ENCODE data around the gene LOC101059915.
"Not testable (repeated sequence)": the region's sequence is repeated elsewhere in the genome, so short reads cannot be mapped to it uniquely, and the experiment has no call there.

Gene LOC101059915

DNA sequence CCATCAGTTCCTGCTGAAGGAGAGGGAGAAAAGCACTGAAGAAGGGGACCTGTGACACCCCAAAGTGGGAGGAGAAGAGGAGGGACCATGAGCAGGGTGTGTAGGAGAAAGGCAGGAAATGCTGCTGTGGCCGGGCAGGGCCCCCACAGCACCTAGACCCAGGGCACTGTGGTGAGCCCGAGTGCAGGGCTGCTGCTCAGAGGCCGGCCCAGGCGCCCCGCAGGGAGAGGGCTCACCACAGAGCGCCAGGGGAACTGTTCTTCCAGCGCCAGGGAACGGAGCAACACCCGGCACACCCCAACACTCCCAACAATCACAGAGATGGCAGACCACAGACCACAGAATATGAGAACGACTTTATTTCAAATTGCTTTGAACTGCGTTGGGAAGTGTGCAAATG lies 4.7 kb upstream of the LOC101059915 start:
- no CpG with 5 or more reads among the region's 11 CpGs for WGBS (ENCODE audit: insufficient coverage, low lambda C conversion rate)
- H3K4me1 ChIP-seq (ENCODE audit: control insufficient read depth, insufficient read depth, low read length); DNase-seq; H3K36me3 ChIP-seq (ENCODE audit: control insufficient read depth, insufficient read depth, low read length); H3K4me3 ChIP-seq (ENCODE audit: low read length); H3K27me3 ChIP-seq (ENCODE audit: control insufficient read depth, insufficient read depth, low read length); H3K27ac ChIP-seq (ENCODE audit: low read length); H3K9me3 ChIP-seq (ENCODE audit: control insufficient read depth, low read depth, low read length): not testable (repeated sequence)

DNA sequence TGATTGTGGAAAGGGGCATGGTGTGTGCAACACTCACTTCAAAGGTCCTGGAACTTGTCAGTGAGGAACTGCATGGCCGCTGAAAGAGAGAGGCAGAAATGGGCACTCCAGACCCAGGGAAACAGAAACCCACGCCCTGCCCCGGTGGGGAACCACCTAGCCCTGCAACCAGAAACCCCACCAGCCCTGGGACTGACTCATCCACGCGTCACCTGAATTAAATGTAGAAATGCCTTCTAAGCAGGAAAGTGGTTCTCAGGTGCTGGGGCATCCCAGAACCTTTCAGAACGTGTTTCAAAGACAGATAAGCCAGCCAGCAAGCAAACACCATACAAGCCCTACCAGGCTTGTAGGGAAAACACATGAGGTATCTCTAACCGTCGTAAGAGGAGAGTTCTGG lies 4.1 kb upstream of the LOC101059915 start:
- H3K4me1 ChIP-seq (ENCODE audit: control insufficient read depth, insufficient read depth, low read length); H3K27ac ChIP-seq (ENCODE audit: low read length); DNase-seq; H3K36me3 ChIP-seq (ENCODE audit: control insufficient read depth, insufficient read depth, low read length); H3K9me3 ChIP-seq (ENCODE audit: control insufficient read depth, low read depth, low read length); H3K27me3 ChIP-seq (ENCODE audit: control insufficient read depth, insufficient read depth, low read length); H3K4me3 ChIP-seq (ENCODE audit: low read length): not testable (repeated sequence)
- no CpG with 5 or more reads among the region's 8 CpGs for WGBS (ENCODE audit: insufficient coverage, low lambda C conversion rate)

DNA sequence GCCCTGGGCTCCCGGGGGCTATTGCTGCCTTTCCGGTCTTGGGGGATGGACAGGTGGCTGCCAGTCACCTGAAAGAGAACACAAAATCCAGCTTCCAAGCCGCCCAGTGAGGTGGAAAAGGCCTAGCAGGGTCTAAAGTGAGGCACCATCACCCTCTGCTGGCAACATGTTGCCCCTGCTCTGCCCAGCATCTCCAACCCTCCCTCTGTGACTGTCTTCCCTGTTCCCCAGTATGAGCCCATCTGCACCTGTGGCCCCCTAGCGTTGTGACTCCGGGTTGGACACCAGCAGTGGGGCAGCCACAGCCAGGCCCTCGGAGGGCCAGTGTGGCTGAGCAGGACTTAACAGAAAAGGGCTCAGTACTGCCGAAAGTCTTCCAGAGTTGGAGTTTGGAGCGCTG lies 3.1 kb upstream of the LOC101059915 start:
- DNase-seq; H3K9me3 ChIP-seq (ENCODE audit: control insufficient read depth, low read depth, low read length); H3K27ac ChIP-seq (ENCODE audit: low read length); H3K4me3 ChIP-seq (ENCODE audit: low read length); H3K36me3 ChIP-seq (ENCODE audit: control insufficient read depth, insufficient read depth, low read length); H3K27me3 ChIP-seq (ENCODE audit: control insufficient read depth, insufficient read depth, low read length); H3K4me1 ChIP-seq (ENCODE audit: control insufficient read depth, insufficient read depth, low read length): not testable (repeated sequence)
- no CpG with 5 or more reads among the region's 8 CpGs for WGBS (ENCODE audit: insufficient coverage, low lambda C conversion rate)

DNA sequence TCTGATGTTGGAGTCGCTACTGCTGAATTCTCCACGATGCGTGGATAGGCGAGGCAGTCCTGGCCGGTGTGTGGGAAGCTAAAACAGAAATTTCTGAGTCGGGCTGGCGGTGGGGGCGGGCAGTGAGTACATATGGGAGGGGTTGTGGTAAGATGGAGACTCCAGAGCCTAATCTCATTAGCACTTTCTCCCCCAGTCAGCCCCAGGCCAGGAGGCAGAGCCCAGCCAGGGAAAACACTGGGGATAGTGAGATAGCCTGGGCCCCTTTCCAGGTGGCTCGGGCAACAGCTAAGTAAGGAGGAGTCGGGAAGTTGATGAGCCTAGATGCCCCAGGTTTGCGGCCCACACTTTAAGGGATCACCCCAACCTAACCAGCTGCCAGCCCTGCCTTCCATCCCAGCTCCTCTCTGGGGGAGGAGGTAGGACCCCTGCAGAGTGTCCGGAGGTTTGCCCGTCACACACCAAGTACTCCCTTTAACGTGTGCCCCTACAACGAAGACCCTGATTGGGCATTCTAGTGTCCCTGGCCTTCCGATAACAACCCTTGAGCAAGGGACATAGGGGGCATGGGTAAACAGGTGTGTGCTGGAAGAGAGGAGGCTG lies 2.4 kb upstream of the LOC101059915 start:
- Histone ChIP-seq H3K4me1 (ENCODE audit: control insufficient read depth, insufficient read depth, low read length) (no peaks in the 10 kb centered on the region), H3K36me3 (ENCODE audit: control insufficient read depth, insufficient read depth, low read length) (no peaks in the 10 kb centered on the region), H3K9me3 (ENCODE audit: control insufficient read depth, low read depth, low read length) (no peaks in the 10 kb centered on the region), H3K27me3 (ENCODE audit: control insufficient read depth, insufficient read depth, low read length) (no peaks in the 10 kb centered on the region), H3K27ac (ENCODE audit: low read length) (no peak overlapping the region), H3K4me3 (ENCODE audit: low read length) (no peak overlapping the region)
- DNase-seq, result no peak
- no CpG with 5 or more reads among the region's 16 CpGs for WGBS (ENCODE audit: insufficient coverage, low lambda C conversion rate)

DNA sequence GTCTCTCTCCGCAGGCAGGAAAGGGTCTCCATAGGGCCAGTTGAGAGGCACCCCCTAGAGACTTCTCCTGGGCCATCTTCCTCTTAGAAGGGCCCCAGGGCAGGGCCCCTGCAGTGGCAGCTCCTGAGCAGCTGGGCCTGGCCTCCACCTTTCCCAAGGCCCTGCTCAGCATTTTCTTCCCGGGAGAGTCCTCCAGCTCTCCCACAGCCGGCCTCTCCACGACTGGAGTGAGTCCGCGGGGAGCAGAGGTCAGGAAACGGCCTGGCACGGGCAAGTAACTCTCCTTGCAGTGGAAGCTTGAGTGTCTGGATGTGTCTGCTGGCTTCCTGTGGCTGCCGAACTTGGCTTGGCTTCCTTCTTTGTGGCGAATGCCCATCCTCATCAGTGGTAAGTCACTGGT lies 1.6 kb upstream of the LOC101059915 start:
- DNase-seq, result no peak
- WGBS (ENCODE audit: insufficient coverage, low lambda C conversion rate), result no CpG with 5 or more reads among the region's 10 CpGs
- Histone ChIP-seq H3K36me3 (ENCODE audit: control insufficient read depth, insufficient read depth, low read length) (no peaks in the 10 kb centered on the region), H3K9me3 (ENCODE audit: control insufficient read depth, low read depth, low read length) (no peaks in the 10 kb centered on the region), H3K27ac (ENCODE audit: low read length) (no peak overlapping the region), H3K27me3 (ENCODE audit: control insufficient read depth, insufficient read depth, low read length) (no peaks in the 10 kb centered on the region), H3K4me3 (ENCODE audit: low read length) (no peak overlapping the region), H3K4me1 (ENCODE audit: control insufficient read depth, insufficient read depth, low read length) (no peaks in the 10 kb centered on the region)

DNA sequence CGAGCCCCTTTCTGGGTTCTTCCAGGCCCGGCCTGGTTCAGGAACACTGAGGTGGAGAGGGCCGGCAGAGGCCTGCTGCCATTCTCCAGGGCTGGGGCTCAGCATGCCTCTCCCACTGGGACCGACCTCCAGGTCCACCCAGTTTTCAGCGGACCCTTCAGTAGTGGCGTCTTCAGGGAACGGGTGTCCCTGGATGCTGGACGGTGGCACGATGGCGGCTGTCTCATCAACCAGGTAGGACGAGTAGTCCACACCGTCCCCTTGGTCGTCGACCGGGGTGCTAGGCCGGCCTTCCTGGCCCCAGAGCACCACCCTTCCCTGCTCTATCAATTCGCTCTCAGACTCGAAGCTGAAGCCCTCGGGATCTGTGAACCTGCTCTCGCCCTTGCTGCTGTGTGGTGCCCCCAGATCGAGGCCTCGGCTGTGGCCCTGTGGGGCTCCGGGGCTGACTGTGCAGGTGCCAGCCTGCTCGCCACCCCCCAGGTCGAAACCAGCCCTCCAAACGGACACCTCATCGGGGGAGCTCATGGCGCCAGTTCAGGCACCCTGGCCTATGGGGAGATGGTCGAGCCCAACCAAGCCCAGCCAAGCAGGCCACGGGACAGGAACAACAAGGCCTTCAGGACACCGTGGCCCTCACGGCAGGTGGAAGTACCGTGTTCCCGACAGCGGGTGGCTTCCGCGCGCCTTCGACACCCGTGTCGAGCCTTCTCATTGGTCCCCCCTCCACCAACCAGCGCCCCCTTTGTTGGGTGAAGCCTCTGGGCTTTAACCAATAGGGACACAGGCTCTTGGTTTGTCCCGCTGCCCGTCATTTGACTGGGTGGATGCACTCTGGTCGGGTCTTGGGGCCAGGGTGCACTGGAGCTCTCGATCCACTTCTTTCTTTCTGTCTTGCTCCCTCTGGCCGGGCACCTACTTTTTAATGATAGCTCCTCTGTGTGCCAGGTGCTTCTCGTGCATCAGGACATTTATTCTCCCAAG lies 814 bp upstream of the LOC101059915 start:
- Histone ChIP-seq H3K9me3 (ENCODE audit: control insufficient read depth, low read depth, low read length) (no peaks in the 10 kb centered on the region), H3K27me3 (ENCODE audit: control insufficient read depth, insufficient read depth, low read length) (no peaks in the 10 kb centered on the region), H3K27ac (ENCODE audit: low read length) (no peak overlapping the region), H3K4me1 (ENCODE audit: control insufficient read depth, insufficient read depth, low read length) (no peaks in the 10 kb centered on the region), H3K4me3 (ENCODE audit: low read length) (no peak overlapping the region), H3K36me3 (ENCODE audit: control insufficient read depth, insufficient read depth, low read length) (no peaks in the 10 kb centered on the region)
- no peak for DNase-seq
- WGBS (ENCODE audit: insufficient coverage, low lambda C conversion rate), result no CpG with 5 or more reads among the region's 48 CpGs

DNA sequence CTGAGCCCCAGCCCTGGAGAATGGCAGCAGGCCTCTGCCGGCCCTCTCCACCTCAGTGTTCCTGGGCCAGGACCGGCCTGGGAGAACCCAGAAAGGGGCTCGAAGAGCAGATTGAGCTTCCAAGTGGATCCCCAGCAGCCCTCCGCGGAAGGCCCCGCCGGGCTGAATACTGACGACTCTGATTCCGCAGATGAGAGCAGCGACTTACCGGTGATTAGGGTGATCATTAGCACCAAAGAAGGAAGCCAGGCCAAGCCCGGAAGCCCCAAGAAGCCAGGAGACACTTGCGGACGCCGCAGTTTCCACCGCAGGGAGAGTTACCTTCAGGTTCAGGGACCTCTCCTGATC lies 876 bp downstream of the LOC101059915 start:
- Histone ChIP-seq H3K4me3 (ENCODE audit: low read length) (no peak overlapping the region), H3K9me3 (ENCODE audit: control insufficient read depth, low read depth, low read length) (no peaks in the 10 kb centered on the region), H3K27ac (ENCODE audit: low read length) (no peak overlapping the region), H3K36me3 (ENCODE audit: control insufficient read depth, insufficient read depth, low read length) (no peaks in the 10 kb centered on the region), H3K4me1 (ENCODE audit: control insufficient read depth, insufficient read depth, low read length) (no peaks in the 10 kb centered on the region), H3K27me3 (ENCODE audit: control insufficient read depth, insufficient read depth, low read length) (no peaks in the 10 kb centered on the region)
- no peak for DNase-seq
- WGBS (ENCODE audit: insufficient coverage, low lambda C conversion rate), result no CpG with 5 or more reads among the region's 16 CpGs

DNA sequence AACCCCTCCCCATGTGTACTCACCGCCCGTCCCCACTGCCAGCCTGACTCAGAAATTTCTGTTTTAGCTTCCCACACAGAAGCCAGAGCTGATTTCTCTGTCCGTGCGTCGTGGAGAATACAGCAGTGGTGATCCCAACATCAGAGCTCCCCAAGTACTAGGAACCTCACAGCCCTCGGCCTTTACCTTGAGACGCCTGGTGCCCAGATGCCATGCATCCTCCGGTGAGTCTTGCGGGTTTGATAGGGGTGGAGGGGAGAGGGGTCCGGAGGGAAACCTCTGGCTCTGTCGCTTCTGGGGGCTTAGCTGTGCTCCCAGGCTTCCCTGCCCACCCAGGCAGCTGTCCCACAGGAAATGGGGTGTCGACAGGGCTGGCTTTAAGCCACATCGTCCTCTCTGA lies 2.1 kb downstream of the LOC101059915 start:
- WGBS (ENCODE audit: insufficient coverage, low lambda C conversion rate), result no CpG with 5 or more reads among the region's 13 CpGs
- Histone ChIP-seq H3K27me3 (ENCODE audit: control insufficient read depth, insufficient read depth, low read length) (no peaks in the 10 kb centered on the region), H3K4me3 (ENCODE audit: low read length) (no peak overlapping the region), H3K27ac (ENCODE audit: low read length) (no peak overlapping the region), H3K9me3 (ENCODE audit: control insufficient read depth, low read depth, low read length) (no peaks in the 10 kb centered on the region), H3K36me3 (ENCODE audit: control insufficient read depth, insufficient read depth, low read length) (no peaks in the 10 kb centered on the region), H3K4me1 (ENCODE audit: control insufficient read depth, insufficient read depth, low read length) (no peaks in the 10 kb centered on the region)
- DNase-seq, result no peak

DNA sequence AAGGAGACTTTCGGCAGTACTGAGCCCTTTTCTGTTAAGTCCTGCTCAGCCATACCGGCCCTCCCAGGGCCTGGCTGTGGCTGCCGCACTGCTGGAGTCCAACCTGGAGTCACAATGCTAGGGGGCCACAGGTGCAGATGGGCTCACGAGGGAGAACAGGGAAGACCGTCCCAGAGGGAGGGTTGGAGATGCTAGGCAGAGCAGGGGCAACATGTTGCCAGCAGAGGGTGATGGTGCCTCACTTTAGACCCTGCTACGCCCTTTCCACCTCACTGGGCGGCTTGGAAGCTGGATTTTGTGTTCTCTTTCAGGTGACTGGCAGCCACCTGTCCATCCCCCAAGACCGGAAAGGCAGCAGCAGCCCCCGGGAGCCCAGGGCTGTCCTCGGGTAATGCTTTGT lies 2.6 kb downstream of the LOC101059915 start:
- no CpG with 5 or more reads among the region's 10 CpGs for WGBS (ENCODE audit: insufficient coverage, low lambda C conversion rate)
- not testable (repeated sequence) for DNase-seq; H3K27ac ChIP-seq (ENCODE audit: low read length); H3K36me3 ChIP-seq (ENCODE audit: control insufficient read depth, insufficient read depth, low read length); H3K4me3 ChIP-seq (ENCODE audit: low read length); H3K4me1 ChIP-seq (ENCODE audit: control insufficient read depth, insufficient read depth, low read length); H3K27me3 ChIP-seq (ENCODE audit: control insufficient read depth, insufficient read depth, low read length); H3K9me3 ChIP-seq (ENCODE audit: control insufficient read depth, low read depth, low read length)

DNA sequence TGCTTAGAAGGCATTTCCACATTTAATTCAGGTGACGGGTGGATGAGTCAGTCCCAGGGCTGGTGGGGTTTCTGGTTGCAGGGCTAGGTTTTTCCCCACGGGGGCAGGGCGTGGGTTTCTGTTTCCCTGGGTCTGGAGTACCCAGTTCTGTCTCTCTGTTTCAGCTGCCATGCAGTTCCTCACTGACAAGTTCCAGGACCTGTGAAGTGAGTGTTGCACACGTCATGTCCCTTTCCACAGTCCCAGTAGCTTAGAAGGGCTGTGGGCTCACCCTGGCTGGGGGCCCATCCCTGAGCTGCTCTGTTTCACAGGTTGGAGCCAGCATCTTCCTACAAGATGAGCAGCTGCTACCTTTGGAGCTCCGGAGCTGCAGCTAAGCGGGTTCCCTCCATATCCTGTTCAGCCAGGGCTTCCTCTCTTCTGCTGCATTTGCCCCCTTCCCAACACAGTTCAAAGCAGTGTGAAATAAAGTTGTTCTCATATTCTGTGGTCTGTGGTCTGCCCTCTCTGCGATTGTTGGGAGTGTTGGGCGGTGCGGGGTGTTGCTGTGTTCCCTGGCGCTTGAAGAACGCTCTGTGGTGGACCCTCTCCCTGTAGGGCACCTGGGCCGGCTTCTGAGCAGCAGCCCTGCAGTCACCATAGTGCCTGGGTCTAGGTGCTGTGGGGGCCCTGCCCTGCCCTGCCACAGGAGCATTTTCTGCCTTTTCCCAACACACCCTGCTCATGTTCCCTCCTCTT lies 3.9 kb downstream of the LOC101059915 start:
- Histone ChIP-seq H3K4me3 (ENCODE audit: low read length) (no peak overlapping the region), H3K27ac (ENCODE audit: low read length) (no peak overlapping the region), H3K9me3 (ENCODE audit: control insufficient read depth, low read depth, low read length) (peaks cover 11% of the 10 kb centered on the region), H3K4me1 (ENCODE audit: control insufficient read depth, insufficient read depth, low read length) (no peaks in the 10 kb centered on the region), H3K36me3 (ENCODE audit: control insufficient read depth, insufficient read depth, low read length) (no peaks in the 10 kb centered on the region), H3K27me3 (ENCODE audit: control insufficient read depth, insufficient read depth, low read length) (no peaks in the 10 kb centered on the region)
- WGBS (ENCODE audit: insufficient coverage, low lambda C conversion rate), result no CpG with 5 or more reads among the region's 12 CpGs
- DNase-seq, result no peak

All from large intestine (tissue), 3 donors.